Measurements from ENCODE around the gene SNX4. TPM values are rescaled to one million over a fixed set of nuclear protein-coding genes. Genes with fewer than 3 reads are reported as not detected.

SNX4 gene
- total and polyA plus RNA-seq, 7 experiments from 2014 or later, result 19.3 to 31.8 (median 25.7) TPM

GRCh38 chr3:125515421-125515820 lies 4.6 kb downstream of the SNX4 start:
- Mint-ChIP-seq H3K27ac (peak overlapping the region in 1 of 9 donors; percentile 22), H3K36me3 (peaks cover 6 to 36% (median 31%) of the 10 kb centered on the region in 5 donors), H3K4me3 (no peak overlapping the region), H3K4me1 (peaks cover 28 to 70% (median 54%) of the 10 kb centered on the region in 7 donors), H3K27me3 (no peaks in the 10 kb centered on the region), H3K9me3 (peaks cover 0 to 10% (median 2%) of the 10 kb centered on the region in 11 donors)
- Histone ChIP-seq H3K9me3 (ENCODE audit: control insufficient read depth in 2 of 3, low read length in 3 of 3) (no peaks in the 10 kb centered on the region), H3K4me1 (ENCODE audit: control insufficient read depth in 2 of 2, insufficient read depth in 2 of 2, low read length in 2 of 2) (peaks cover 4 to 7% of the 10 kb centered on the region in 2 donors), H3K36me3 (ENCODE audit: control insufficient read depth in 2 of 3, insufficient read depth in 3 of 3, low read length in 3 of 3) (peaks cover 0 to 24% (median 3%) of the 10 kb centered on the region in 3 experiments), H3K4me3 (ENCODE audit: low read length) (no peak overlapping the region), H3K27me3 (ENCODE audit: control insufficient read depth in 2 of 2, insufficient read depth in 2 of 2, low read length in 2 of 2) (no peaks in the 10 kb centered on the region), H3K27ac (ENCODE audit: low read depth, low read length) (no peak overlapping the region)
- intact Hi-C loops (cut with micrococcal nuclease), result loop anchor here in 1 of 2 donors (10.0 kb wide), 1 partner anchor 371 kb away; no protein-coding TSS in a partner anchor
- ChIA-PET POLR2A (interaction anchor here (1.4 kb wide), 1 partner anchor 35 kb away, joined by 3 read pairs; no protein-coding TSS in a partner anchor), CTCF (no interaction called here)
- no peak for ATAC-seq
- no peak for DNase-seq

GRCh38 chr3:125513490-125514115 lies 6.4 kb downstream of the SNX4 start:
- H3K27me3 Mint-ChIP-seq, result no peaks in the 10 kb centered on the region
- no peak overlapping the region for H3K4me3 ChIP-seq (ENCODE audit: low read length)
- no peaks in the 10 kb centered on the region for H3K27me3 ChIP-seq (ENCODE audit: control insufficient read depth in 2 of 2, insufficient read depth in 2 of 2, low read length in 2 of 2)
- ChIA-PET POLR2A (no interaction called here), CTCF (no interaction called here)
- peaks cover 12 to 51% (median 43%) of the 10 kb centered on the region in 5 donors for H3K36me3 Mint-ChIP-seq
- H3K27ac Mint-ChIP-seq, result peak overlapping the region in 1 of 9 donors; percentile 19
- H3K36me3 ChIP-seq (ENCODE audit: control insufficient read depth in 2 of 3, insufficient read depth in 3 of 3, low read length in 3 of 3), result peaks cover 0 to 19% (median 3%) of the 10 kb centered on the region in 3 experiments
- DNase-seq, result no peak
- H3K4me1 Mint-ChIP-seq, result peaks cover 15 to 55% (median 40%) of the 10 kb centered on the region in 7 donors
- H3K9me3 ChIP-seq (ENCODE audit: control insufficient read depth in 2 of 3, low read length in 3 of 3), result peaks cover 0 to under 1% (median 0%) of the 10 kb centered on the region in 3 experiments
- no peak overlapping the region for H3K27ac ChIP-seq (ENCODE audit: low read depth, low read length)
- H3K9me3 Mint-ChIP-seq, result peaks cover 0 to 26% (median 5%) of the 10 kb centered on the region in 11 donors
- intact Hi-C loops (cut with micrococcal nuclease), result loop anchor here in 1 of 2 donors (10.0 kb wide), 1 partner anchor 369 kb away; no protein-coding TSS in a partner anchor
- no peak overlapping the region for H3K4me3 Mint-ChIP-seq
- H3K4me1 ChIP-seq (ENCODE audit: control insufficient read depth in 2 of 2, insufficient read depth in 2 of 2, low read length in 2 of 2), result peaks cover 4 to 7% of the 10 kb centered on the region in 2 donors
- ATAC-seq, result no peak

GRCh38 chr3:125512135-125512920 lies 7.7 kb downstream of the SNX4 start:
- ChIA-PET CTCF (no interaction called here), POLR2A (no interaction called here)
- H3K36me3 Mint-ChIP-seq, result peaks cover 15 to 62% (median 48%) of the 10 kb centered on the region in 5 donors
- peaks cover under 1 to 38% (median 8%) of the 10 kb centered on the region in 11 donors for H3K9me3 Mint-ChIP-seq
- H3K4me3 ChIP-seq (ENCODE audit: low read length), result no peak overlapping the region
- peaks cover 0 to 9% (median 0%) of the 10 kb centered on the region in 3 experiments for H3K9me3 ChIP-seq (ENCODE audit: control insufficient read depth in 2 of 3, low read length in 3 of 3)
- ATAC-seq, result no peak
- peak overlapping the region in 1 of 10 donors; percentile 20 for H3K4me3 Mint-ChIP-seq
- no peaks in the 10 kb centered on the region for H3K27me3 ChIP-seq (ENCODE audit: control insufficient read depth in 2 of 2, insufficient read depth in 2 of 2, low read length in 2 of 2)
- H3K4me1 Mint-ChIP-seq, result peaks cover 12 to 47% (median 35%) of the 10 kb centered on the region in 7 donors
- peak overlapping the region in 2 of 9 donors; percentile 14 to 27 for H3K27ac Mint-ChIP-seq
- peaks cover 3 to 7% of the 10 kb centered on the region in 2 donors for H3K4me1 ChIP-seq (ENCODE audit: control insufficient read depth in 2 of 2, insufficient read depth in 2 of 2, low read length in 2 of 2)
- H3K27me3 Mint-ChIP-seq, result no peaks in the 10 kb centered on the region
- peaks cover 0 to 26% (median 6%) of the 10 kb centered on the region in 3 experiments for H3K36me3 ChIP-seq (ENCODE audit: control insufficient read depth in 2 of 3, insufficient read depth in 3 of 3, low read length in 3 of 3)
- intact Hi-C loops (cut with micrococcal nuclease), result loop anchor here in 1 of 2 donors (10.0 kb wide), 1 partner anchor 368 kb away; no protein-coding TSS in a partner anchor
- no peak for DNase-seq
- H3K27ac ChIP-seq (ENCODE audit: low read depth, low read length), result no peak overlapping the region

- Histone ChIP-seq H3K27ac (ENCODE audit: low read depth, low read length) (no peak overlapping the region), H3K27me3 (ENCODE audit: control insufficient read depth in 2 of 2, insufficient read depth in 2 of 2, low read length in 2 of 2) (no peaks in the 10 kb centered on the region), H3K36me3 (ENCODE audit: control insufficient read depth in 2 of 3, insufficient read depth in 3 of 3, low read length in 3 of 3) (peaks cover 0 to 29% (median 6%) of the 10 kb centered on the region in 3 experiments), H3K9me3 (ENCODE audit: control insufficient read depth in 2 of 3, low read length in 3 of 3) (peaks cover 0 to 14% (median 0%) of the 10 kb centered on the region in 3 experiments), H3K4me3 (ENCODE audit: low read length) (no peak overlapping the region), H3K4me1 (ENCODE audit: control insufficient read depth in 2 of 2, insufficient read depth in 2 of 2, low read length in 2 of 2) (peaks cover 0 to 7% of the 10 kb centered on the region in 2 donors)
- ChIA-PET CTCF (no interaction called here), POLR2A (no interaction called here)
- Mint-ChIP-seq H3K27ac (peak overlapping the region in 2 of 9 donors; percentile 27 to 51), H3K9me3 (peaks cover 3 to 46% (median 13%) of the 10 kb centered on the region in 11 donors), H3K36me3 (peaks cover 19 to 70% (median 56%) of the 10 kb centered on the region in 5 donors), H3K27me3 (no peaks in the 10 kb centered on the region), H3K4me1 (peaks cover 10 to 41% (median 35%) of the 10 kb centered on the region in 7 donors), H3K4me3 (peak overlapping the region in 3 of 10 donors; percentile 8 to 50 (median 20))
- DNase-seq (no peak), ATAC-seq (no peak)
- intact Hi-C loops (cut with micrococcal nuclease), result loop anchor here in 1 of 2 donors (10.0 kb wide), 1 partner anchor 367 kb away; no protein-coding TSS in a partner anchor
Measured at GRCh38 chr3:125511420-125512118, 8.4 kb downstream of the SNX4 start.

GRCh38 chr3:125507128-125507527 lies 12.9 kb downstream of the SNX4 start:
- H3K4me3 ChIP-seq (ENCODE audit: low read length), result no peak overlapping the region
- H3K9me3 ChIP-seq (ENCODE audit: control insufficient read depth in 2 of 3, low read length in 3 of 3), result peaks cover 0 to 14% (median 0%) of the 10 kb centered on the region in 3 experiments
- H3K36me3 Mint-ChIP-seq, result peaks cover 17 to 76% (median 61%) of the 10 kb centered on the region in 5 donors
- no peak overlapping the region for H3K27ac Mint-ChIP-seq
- H3K4me1 ChIP-seq (ENCODE audit: control insufficient read depth in 2 of 2, insufficient read depth in 2 of 2, low read length in 2 of 2), result peaks cover 0 to 1% of the 10 kb centered on the region in 2 donors
- DNase-seq (no peak), ATAC-seq (no peak)
- H3K9me3 Mint-ChIP-seq, result peaks cover 3 to 48% (median 13%) of the 10 kb centered on the region in 11 donors
- ChIA-PET POLR2A (interaction anchor here (0.6 kb wide), 2 partner anchors 86 to 87 kb away, joined by 4 to 7 read pairs; no protein-coding TSS in a partner anchor), CTCF (no interaction called here)
- no peaks in the 10 kb centered on the region for H3K27me3 ChIP-seq (ENCODE audit: control insufficient read depth in 2 of 2, insufficient read depth in 2 of 2, low read length in 2 of 2)
- peaks cover 9 to 24% (median 16%) of the 10 kb centered on the region in 7 donors for H3K4me1 Mint-ChIP-seq
- H3K4me3 Mint-ChIP-seq, result no peak overlapping the region
- H3K27me3 Mint-ChIP-seq, result no peaks in the 10 kb centered on the region
- H3K36me3 ChIP-seq (ENCODE audit: control insufficient read depth in 2 of 3, insufficient read depth in 3 of 3, low read length in 3 of 3), result peaks cover 0 to 38% (median 3%) of the 10 kb centered on the region in 3 experiments
- H3K27ac ChIP-seq (ENCODE audit: low read depth, low read length), result no peak overlapping the region
- intact Hi-C loops (cut with micrococcal nuclease), result no loop called here

GRCh38 chr3:125498630-125499029 lies 21.4 kb downstream of the SNX4 start:
- no peak for ATAC-seq
- H3K27ac Mint-ChIP-seq, result no peak overlapping the region
- ChIA-PET CTCF (no interaction called here), POLR2A (no interaction called here)
- H3K27me3 Mint-ChIP-seq, result no peaks in the 10 kb centered on the region
- Histone ChIP-seq H3K36me3 (ENCODE audit: control insufficient read depth in 2 of 3, insufficient read depth in 3 of 3, low read length in 3 of 3) (peaks cover 3 to 35% (median 12%) of the 10 kb centered on the region in 3 experiments), H3K9me3 (ENCODE audit: control insufficient read depth in 2 of 3, low read length in 3 of 3) (no peaks in the 10 kb centered on the region), H3K4me3 (ENCODE audit: low read length) (no peak overlapping the region), H3K4me1 (ENCODE audit: control insufficient read depth in 2 of 2, insufficient read depth in 2 of 2, low read length in 2 of 2) (no peaks in the 10 kb centered on the region), H3K27me3 (ENCODE audit: control insufficient read depth in 2 of 2, insufficient read depth in 2 of 2, low read length in 2 of 2) (no peaks in the 10 kb centered on the region), H3K27ac (ENCODE audit: low read depth, low read length) (no peak overlapping the region)
- peaks cover 4 to 43% (median 33%) of the 10 kb centered on the region in 5 donors for H3K36me3 Mint-ChIP-seq
- H3K4me3 Mint-ChIP-seq, result no peak overlapping the region
- intact Hi-C loops (cut with micrococcal nuclease), result no loop called here
- peaks cover 0 to 5% (median 1%) of the 10 kb centered on the region in 7 donors for H3K4me1 Mint-ChIP-seq
- no peaks in the 10 kb centered on the region for H3K9me3 Mint-ChIP-seq
- no peak for DNase-seq

All from naive thymus-derived CD4-positive, alpha-beta T cell (primary cell).